Measurements from ENCODE around the gene CDH13. TPM values are rescaled to one million over a fixed set of nuclear protein-coding genes. Genes with fewer than 3 reads are reported as not detected.

Gene CDH13
- total RNA-seq, 4 donors from 2014 or later: 6.4 to 19.7 (median 11.7) TPM

DNA sequence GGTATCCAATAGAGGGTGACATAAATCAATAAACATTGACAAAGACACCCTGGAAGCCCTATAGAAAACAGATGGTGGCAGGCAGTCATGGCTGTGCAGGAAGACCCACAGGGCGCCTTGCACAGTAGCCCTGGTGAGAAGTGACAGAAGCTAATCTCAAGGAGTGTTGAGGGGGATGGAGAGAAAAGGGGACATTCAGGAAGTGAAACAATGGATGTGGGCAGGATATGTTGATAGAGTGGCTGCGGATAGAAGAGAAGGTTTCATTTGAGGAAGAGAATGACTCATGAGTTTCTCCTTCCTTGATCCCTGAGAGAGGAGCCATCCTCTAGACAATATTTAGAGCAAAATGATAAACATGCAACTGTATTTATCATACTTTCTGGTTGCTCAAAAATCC lies 712.2 kb downstream of the CDH13 start:
- TF ChIP-seq, protein P1, sequence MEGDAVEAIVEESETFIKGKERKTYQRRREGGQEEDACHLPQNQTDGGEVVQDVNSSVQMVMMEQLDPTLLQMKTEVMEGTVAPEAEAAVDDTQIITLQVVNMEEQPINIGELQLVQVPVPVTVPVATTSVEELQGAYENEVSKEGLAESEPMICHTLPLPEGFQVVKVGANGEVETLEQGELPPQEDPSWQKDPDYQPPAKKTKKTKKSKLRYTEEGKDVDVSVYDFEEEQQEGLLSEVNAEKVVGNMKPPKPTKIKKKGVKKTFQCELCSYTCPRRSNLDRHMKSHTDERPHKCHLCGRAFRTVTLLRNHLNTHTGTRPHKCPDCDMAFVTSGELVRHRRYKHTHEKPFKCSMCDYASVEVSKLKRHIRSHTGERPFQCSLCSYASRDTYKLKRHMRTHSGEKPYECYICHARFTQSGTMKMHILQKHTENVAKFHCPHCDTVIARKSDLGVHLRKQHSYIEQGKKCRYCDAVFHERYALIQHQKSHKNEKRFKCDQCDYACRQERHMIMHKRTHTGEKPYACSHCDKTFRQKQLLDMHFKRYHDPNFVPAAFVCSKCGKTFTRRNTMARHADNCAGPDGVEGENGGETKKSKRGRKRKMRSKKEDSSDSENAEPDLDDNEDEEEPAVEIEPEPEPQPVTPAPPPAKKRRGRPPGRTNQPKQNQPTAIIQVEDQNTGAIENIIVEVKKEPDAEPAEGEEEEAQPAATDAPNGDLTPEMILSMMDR (IDR thresholded peaks at IDR 0.05; ENCODE audit: low read depth): no peak

- TF ChIP-seq, protein P1 (IDR thresholded peaks at IDR 0.05; ENCODE audit: low read depth): no peak
Observed at GRCh38 chr16:83343935-83344366, 717.2 kb downstream of the CDH13 start.

DNA sequence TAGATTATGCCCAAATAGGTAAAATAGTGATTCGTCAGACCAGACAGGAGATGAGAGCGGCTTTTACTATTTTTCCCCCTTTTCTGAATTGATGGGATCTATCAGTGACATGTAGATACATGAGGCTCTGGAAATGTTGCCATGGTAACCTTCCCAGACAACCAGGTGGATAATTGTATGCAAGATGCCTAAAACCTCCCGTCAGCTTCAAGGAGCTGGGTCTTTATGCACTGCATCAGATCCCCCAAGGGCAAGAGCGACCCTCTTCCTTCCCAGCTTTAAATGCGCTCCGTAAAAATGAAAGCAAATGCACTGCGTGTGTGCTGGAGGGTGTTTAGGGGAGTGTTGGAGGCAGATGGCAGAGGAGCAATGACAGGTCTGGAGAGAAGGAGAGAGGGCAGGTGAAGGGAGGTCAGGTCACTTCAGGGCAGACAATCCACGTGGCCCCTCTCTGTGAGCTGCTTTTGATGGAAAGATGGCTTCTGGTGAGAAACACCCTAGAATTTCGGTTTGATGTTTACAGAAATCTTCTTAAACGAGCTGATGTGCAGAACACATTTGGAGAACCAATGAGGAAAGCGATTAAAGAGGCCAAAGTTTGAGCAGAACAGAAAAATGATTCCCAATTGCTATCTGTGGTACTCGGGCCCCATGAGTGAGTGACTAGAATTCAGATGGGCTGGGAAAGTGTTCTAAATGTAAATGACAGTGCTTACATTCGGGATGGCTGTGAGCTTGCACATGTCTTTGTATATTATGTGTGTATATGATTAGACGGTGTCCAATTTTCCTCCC lies 719.3 kb downstream of the CDH13 start:
- TF ChIP-seq, protein P1 (IDR thresholded peaks at IDR 0.05; ENCODE audit: low read depth): no peak

DNA sequence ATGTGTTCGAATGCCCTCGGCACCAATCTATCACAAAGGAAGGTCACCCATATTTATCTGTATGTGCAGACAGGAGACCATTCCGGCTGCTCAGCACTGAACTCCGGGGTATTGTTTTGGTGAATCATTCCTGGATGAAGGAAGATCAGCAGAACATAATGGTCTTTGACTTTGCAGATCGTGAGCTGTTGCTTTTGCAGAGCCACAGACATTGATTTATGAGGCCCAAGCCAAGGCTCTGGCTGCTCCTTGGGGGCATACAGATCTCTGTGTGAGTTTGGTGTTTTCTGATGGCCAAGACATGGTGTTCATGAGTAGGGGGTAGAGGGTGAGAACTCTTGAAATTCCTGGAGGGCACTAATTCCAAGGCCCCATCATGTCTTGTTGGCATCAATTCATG lies 722.2 kb downstream of the CDH13 start:
- TF ChIP-seq, protein P1 (IDR thresholded peaks at IDR 0.05; ENCODE audit: low read depth): no peak

DNA sequence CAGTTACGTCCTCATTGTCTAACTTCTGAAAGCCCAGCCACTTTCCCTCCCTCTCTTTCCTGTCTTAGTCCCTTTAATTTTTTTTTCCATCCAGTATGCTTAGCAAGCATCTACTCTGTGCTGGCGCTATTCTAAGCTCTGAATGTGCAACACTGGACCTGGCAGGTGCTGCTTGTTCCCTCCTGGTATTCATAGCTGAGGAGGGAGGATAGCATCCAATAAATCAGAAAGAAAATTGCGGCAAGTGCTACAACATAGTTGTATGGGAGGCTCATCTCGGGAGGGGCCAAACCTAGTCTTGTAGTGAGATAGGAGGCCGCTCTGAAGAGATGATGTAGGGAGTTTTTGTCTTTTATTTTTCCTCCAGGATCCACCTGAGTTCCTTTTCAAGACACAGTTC lies 723.7 kb downstream of the CDH13 start:
- TF ChIP-seq, protein P1 (IDR thresholded peaks at IDR 0.05; ENCODE audit: low read depth): no peak

DNA sequence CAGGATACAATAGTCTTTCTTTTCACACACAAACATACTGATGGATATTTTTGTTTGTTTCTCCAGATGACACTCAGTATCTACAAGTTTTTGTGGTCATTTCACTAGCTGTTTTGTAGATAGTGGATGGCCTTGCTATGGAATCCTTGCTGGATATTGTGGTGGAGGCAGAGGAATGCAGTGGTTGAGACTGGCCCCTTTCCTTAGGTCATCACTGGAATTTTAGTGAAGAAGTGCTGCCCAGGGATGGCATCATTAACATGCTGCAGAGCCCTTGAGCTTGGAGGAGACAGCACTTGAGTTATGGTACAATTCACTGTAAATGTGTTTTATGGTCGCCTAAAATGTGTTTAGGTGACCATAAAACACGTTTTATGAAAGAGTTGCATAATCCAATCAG lies 725.1 kb downstream of the CDH13 start:
- TF ChIP-seq, protein P1 (IDR thresholded peaks at IDR 0.05; ENCODE audit: low read depth): no peak

DNA sequence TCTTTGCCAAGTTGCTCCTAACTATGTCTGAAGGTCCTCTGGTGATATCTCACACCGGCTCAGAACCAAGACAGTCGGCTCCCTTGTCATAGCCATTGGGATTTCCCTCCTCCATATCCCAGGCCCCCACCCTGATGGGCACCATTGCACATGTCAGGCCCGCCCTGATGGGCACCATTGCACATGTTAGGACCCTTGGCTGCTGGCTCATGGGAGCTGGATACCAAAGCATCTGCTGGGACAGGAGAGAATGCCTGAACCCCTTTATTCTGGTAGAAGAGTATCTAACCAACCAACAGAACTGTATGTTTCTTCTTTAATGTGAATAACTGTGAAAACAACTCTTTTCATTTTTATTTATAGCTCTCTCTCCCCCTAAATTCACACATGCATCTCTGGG lies 726.5 kb downstream of the CDH13 start:
- TF ChIP-seq, protein P1 (IDR thresholded peaks at IDR 0.05; ENCODE audit: low read depth): no peak
